ENCODE measurements around the gene IFITM2. TPM values are rescaled to one million over a fixed set of nuclear protein-coding genes. Genes with fewer than 3 reads are reported as not detected.

IFITM2 gene
- total and polyA plus RNA-seq, 2 donors (not counting 1 experiment from before 2014, with no cell fraction given): 51.2 to 714 TPM

DNA sequence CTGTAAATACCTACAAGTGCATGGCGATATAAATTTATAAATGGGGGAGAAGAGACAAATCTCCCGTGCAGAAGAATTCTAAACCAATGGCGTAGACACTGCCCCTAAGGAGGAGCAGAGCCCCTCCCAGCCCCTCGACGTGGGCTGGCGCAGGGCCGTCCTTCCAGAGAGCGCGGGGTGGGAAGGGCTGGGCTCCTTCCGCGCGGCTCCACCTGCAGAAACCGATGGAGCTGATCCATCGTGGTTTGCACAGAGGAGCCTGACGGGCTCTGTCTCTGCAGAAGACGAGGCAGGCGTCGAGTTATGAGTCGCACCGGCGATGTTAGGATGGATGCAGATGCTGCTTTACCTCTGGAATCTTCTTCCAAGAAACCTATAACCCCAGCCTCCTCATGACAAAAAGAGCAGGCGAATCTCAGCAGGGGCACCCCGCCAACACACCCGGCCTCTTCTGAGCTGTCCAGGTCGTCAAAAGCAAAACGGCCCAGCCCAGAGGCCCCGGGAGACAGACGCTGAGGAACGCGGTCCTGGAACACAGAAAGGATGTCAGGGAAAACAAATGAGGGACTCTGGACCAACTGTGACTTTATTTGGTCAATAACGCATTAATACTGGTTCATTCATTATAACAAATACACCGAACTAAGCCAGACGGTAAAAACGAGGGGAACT lies 50.6 kb downstream of the IFITM2 start:
- no peak for DNase-seq (ENCODE audit: low read depth in 2 of 2)
- Histone ChIP-seq H3K9ac (ENCODE audit: insufficient read depth, low read length) (no peak overlapping the region), H3K36me3 (ENCODE audit: control insufficient read depth, insufficient read depth, low read length) (peaks cover 2% of the 10 kb centered on the region), H3K4me1 (ENCODE audit: control insufficient read depth, extremely low read depth, insufficient read depth, low read length) (peaks cover 8% of the 10 kb centered on the region), H3K4me3 (replicated peaks in 1 of 4; ENCODE audit: control extremely low read depth in 1 of 4, insufficient read depth in 1 of 4, low read depth in 3 of 4, low read length in 4 of 4) (no peak overlapping the region), H3K27me3 (ENCODE audit: control insufficient read depth, insufficient read depth, low read length) (peaks cover 9% of the 10 kb centered on the region), H2AFZ (ENCODE audit: low read length) (no peak overlapping the region), H3K79me2 (ENCODE audit: control insufficient read depth, insufficient read depth, low read length) (no peaks in the 10 kb centered on the region), H3K4me2 (ENCODE audit: extremely low read depth, insufficient read depth, low read length) (no peak overlapping the region), H3K9me3 (ENCODE audit: control insufficient read depth, insufficient read depth, low read depth, low read length) (no peaks in the 10 kb centered on the region), H3K27ac (ENCODE audit: insufficient read depth, low read length) (no peak overlapping the region), H4K20me1 (ENCODE audit: control insufficient read depth, extremely low read depth, insufficient read depth, low read length) (no peaks in the 10 kb centered on the region)
- TF ChIP-seq EZH2 (IDR thresholded peaks at IDR 0.05; ENCODE audit: low read length, missing control alignments): no peak
- TF ChIP-seq, protein P1, sequence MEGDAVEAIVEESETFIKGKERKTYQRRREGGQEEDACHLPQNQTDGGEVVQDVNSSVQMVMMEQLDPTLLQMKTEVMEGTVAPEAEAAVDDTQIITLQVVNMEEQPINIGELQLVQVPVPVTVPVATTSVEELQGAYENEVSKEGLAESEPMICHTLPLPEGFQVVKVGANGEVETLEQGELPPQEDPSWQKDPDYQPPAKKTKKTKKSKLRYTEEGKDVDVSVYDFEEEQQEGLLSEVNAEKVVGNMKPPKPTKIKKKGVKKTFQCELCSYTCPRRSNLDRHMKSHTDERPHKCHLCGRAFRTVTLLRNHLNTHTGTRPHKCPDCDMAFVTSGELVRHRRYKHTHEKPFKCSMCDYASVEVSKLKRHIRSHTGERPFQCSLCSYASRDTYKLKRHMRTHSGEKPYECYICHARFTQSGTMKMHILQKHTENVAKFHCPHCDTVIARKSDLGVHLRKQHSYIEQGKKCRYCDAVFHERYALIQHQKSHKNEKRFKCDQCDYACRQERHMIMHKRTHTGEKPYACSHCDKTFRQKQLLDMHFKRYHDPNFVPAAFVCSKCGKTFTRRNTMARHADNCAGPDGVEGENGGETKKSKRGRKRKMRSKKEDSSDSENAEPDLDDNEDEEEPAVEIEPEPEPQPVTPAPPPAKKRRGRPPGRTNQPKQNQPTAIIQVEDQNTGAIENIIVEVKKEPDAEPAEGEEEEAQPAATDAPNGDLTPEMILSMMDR (conservative IDR thresholded peaks at IDR 0.05 in 1 of 2, IDR thresholded peaks at IDR 0.05 in 1 of 2; ENCODE audit: low read depth in 1 of 2, low read length in 2 of 2): no peak

Other genes with a start within 250 kb of the IFITM2 start
- gene SCGB1C1, start 114.7 kb upstream of the IFITM2 start, total RNA-seq: not detected in 2 replicates
- not detected in 2 replicates for gene SCGB1C1, start 114.7 kb upstream of the IFITM2 start, polyA plus RNA-seq
- gene BET1L, start 100.4 kb upstream of the IFITM2 start, total RNA-seq: 17.2 and 21.1 TPM in 2 replicates
- 63.5 and 70.2 TPM in 2 replicates for gene BET1L, start 100.4 kb upstream of the IFITM2 start, polyA plus RNA-seq
- gene RIC8A, start 100.1 kb upstream of the IFITM2 start, total RNA-seq: 153 and 230 TPM in 2 replicates
- gene RIC8A, start 100.1 kb upstream of the IFITM2 start, polyA plus RNA-seq: 106 and 128 TPM in 2 replicates
- gene SIRT3, start 71.5 kb upstream of the IFITM2 start, total RNA-seq: 8.8 and 9.5 TPM in 2 replicates
- 10.2 and 11.0 TPM in 2 replicates for gene SIRT3, start 71.5 kb upstream of the IFITM2 start, polyA plus RNA-seq
- 81.4 and 106 TPM in 2 replicates for gene PSMD13, start 70.8 kb upstream of the IFITM2 start, total RNA-seq
- gene PSMD13, start 70.8 kb upstream of the IFITM2 start, polyA plus RNA-seq: 147 and 178 TPM in 2 replicates
- not detected in 2 replicates for gene NLRP6, start 29.4 kb upstream of the IFITM2 start, total RNA-seq
- gene NLRP6, start 29.4 kb upstream of the IFITM2 start, polyA plus RNA-seq: not detected in 2 replicates
- gene PGGHG, start 18.7 kb upstream of the IFITM2 start, total RNA-seq: 8.4 and 8.5 TPM in 2 replicates
- gene PGGHG, start 18.7 kb upstream of the IFITM2 start, polyA plus RNA-seq: 3.1 and 4.6 TPM in 2 replicates
- gene IFITM5, start 8.3 kb upstream of the IFITM2 start, total RNA-seq: 0.50 TPM in 1 of 2 replicates, not detected in the other
- not detected in 2 replicates for gene IFITM5, start 8.3 kb upstream of the IFITM2 start, polyA plus RNA-seq
- gene IFITM1, start 6.2 kb downstream of the IFITM2 start, total RNA-seq: 21.1 and 41.6 TPM in 2 replicates
- gene IFITM1, start 6.2 kb downstream of the IFITM2 start, polyA plus RNA-seq: 54.9 and 93.0 TPM in 2 replicates
- gene IFITM3, start 13.0 kb downstream of the IFITM2 start, total RNA-seq: 74.1 and 76.0 TPM in 2 replicates
- 482 and 876 TPM in 2 replicates for gene IFITM3, start 13.0 kb downstream of the IFITM2 start, polyA plus RNA-seq
- gene B4GALNT4, start 61.7 kb downstream of the IFITM2 start, total RNA-seq: 1.5 and 1.8 TPM in 2 replicates
- gene B4GALNT4, start 61.7 kb downstream of the IFITM2 start, polyA plus RNA-seq: 1.4 and 3.8 TPM in 2 replicates
- 0.26 and 0.83 TPM in 2 replicates for gene PKP3, start 86.4 kb downstream of the IFITM2 start, total RNA-seq
- 0.17 and 0.24 TPM in 2 replicates for gene PKP3, start 86.4 kb downstream of the IFITM2 start, polyA plus RNA-seq
- gene SIGIRR, start 107.2 kb downstream of the IFITM2 start, total RNA-seq: 13.4 and 16.7 TPM in 2 replicates
- gene SIGIRR, start 107.2 kb downstream of the IFITM2 start, polyA plus RNA-seq: 8.9 and 10.5 TPM in 2 replicates
- not detected in 2 replicates for gene ANO9, start 134.2 kb downstream of the IFITM2 start, total RNA-seq
- gene ANO9, start 134.2 kb downstream of the IFITM2 start, polyA plus RNA-seq: not detected in 2 replicates
- gene PTDSS2, start 142.5 kb downstream of the IFITM2 start, total RNA-seq: 31.8 and 36.7 TPM in 2 replicates
- 17.4 and 18.1 TPM in 2 replicates for gene PTDSS2, start 142.5 kb downstream of the IFITM2 start, polyA plus RNA-seq
- 502 and 561 TPM in 2 replicates for gene RNH1, start 199.4 kb downstream of the IFITM2 start, total RNA-seq
- gene RNH1, start 199.4 kb downstream of the IFITM2 start, polyA plus RNA-seq: 102 and 140 TPM in 2 replicates
- 46.7 and 58.5 TPM in 2 replicates for gene HRAS, start 227.8 kb downstream of the IFITM2 start, total RNA-seq
- 51.7 and 69.3 TPM in 2 replicates for gene HRAS, start 227.8 kb downstream of the IFITM2 start, polyA plus RNA-seq
- 0.77 and 1.3 TPM in 2 replicates for gene LRRC56, start 229.7 kb downstream of the IFITM2 start, total RNA-seq
- gene LRRC56, start 229.7 kb downstream of the IFITM2 start, polyA plus RNA-seq: 0.26 and 0.28 TPM in 2 replicates

Measured in fibroblast of lung (primary cell).